GM23338 (cell line): ENCODE data around the gene STARD8. TPM values are rescaled to one million over a fixed set of nuclear protein-coding genes. Genes with fewer than 3 reads are reported as not detected.

Experiments used
- ATAC-seq: fragments of 200-7000 bp; cut with Tn5 transposase; 3 replicates; pipeline ENCODE4 v1.9.1; 2020
- DNase-seq: peaks from one replicate; pipeline ENCODE4 v3.0.0-alpha.2; 2015; ENCODE audit warnings: low spot score
- H2AFZ ChIP-seq: fragments of 200-600 bp; sonication (generic); 2 replicates; pipeline ENCODE4 v1.8.0; 2016; ENCODE audit warnings: antibody characterized with exemption, mild to moderate bottlenecking, moderate library complexity
- H3F3A ChIP-seq: fragments of 200-600 bp; sonication (generic); replicated peaks from 2 replicates; pipeline ENCODE4 v1.8.0; 2017; ENCODE audit warnings: antibody characterized with exemption, mixed run types, low read depth
- H3K27ac ChIP-seq: fragments of 200-600 bp; sonication (generic); 2 replicates; pipeline ENCODE4 v1.6.1; 2016; ENCODE audit warnings: low read depth
- H3K27me3 ChIP-seq: fragments of 200-600 bp; sonication (generic); 2 replicates; pipeline ENCODE4 v1.8.0; 2016; ENCODE audit warnings: mild to moderate bottlenecking, mixed run types, moderate library complexity; ENCODE audit not compliant: insufficient read depth
- H3K36me3 ChIP-seq: fragments of 200-600 bp; sonication (generic); 2 replicates; pipeline ENCODE4 v1.8.0; 2016; ENCODE audit warnings: mild to moderate bottlenecking; ENCODE audit not compliant: insufficient read depth
- H3K4me1 ChIP-seq: fragments of 200-600 bp; sonication (generic); 2 replicates; pipeline ENCODE4 v1.8.0; 2016; ENCODE audit warnings: mild to moderate bottlenecking, moderate library complexity; ENCODE audit not compliant: insufficient read depth
- H3K4me2 ChIP-seq: fragments of 200-600 bp; sonication (generic); 2 replicates; pipeline ENCODE4 v1.7.1; 2017; ENCODE audit warnings: mixed run types
- H3K4me3 ChIP-seq: fragments of 200-600 bp; sonication (generic); 2 replicates; pipeline ENCODE4 v1.6.1; 2016; ENCODE audit warnings: mixed run types
- H3K79me2 ChIP-seq: fragments of 200-600 bp; sonication (generic); replicated peaks from 2 replicates; pipeline ENCODE4 v1.8.0; 2017; ENCODE audit warnings: mild to moderate bottlenecking; ENCODE audit not compliant: insufficient read depth
- H3K9me2 ChIP-seq: fragments of 200-600 bp; sonication (generic); 2 replicates; pipeline ENCODE4 v1.8.0; 2017; ENCODE audit not compliant: insufficient read depth
- H4K20me1 ChIP-seq: fragments of 200-600 bp; sonication (generic); replicated peaks from 2 replicates; pipeline ENCODE4 v1.8.0; 2017; ENCODE audit warnings: mild to moderate bottlenecking; ENCODE audit not compliant: insufficient read depth
- H3K27ac Mint-ChIP-seq: 2 replicates; pipeline ENCODE4 v1.8.0; 2020; ENCODE audit warnings: inconsistent platforms, mild to moderate bottlenecking, moderate library complexity, mixed read lengths
- H3K27me3 Mint-ChIP-seq: 3 replicates; pipeline ENCODE4 v1.8.0; 2022; ENCODE audit warnings: low read depth, mild to moderate bottlenecking, moderate library complexity, mixed read lengths, inconsistent platforms; ENCODE audit not compliant: insufficient read depth, poor library complexity
- H3K36me3 Mint-ChIP-seq: 3 replicates; pipeline ENCODE4 v1.8.0; 2021; ENCODE audit warnings: low read depth, mild to moderate bottlenecking, inconsistent platforms, moderate library complexity, mixed read lengths
- H3K4me1 Mint-ChIP-seq: 3 replicates; pipeline ENCODE4 v1.8.0; 2020; ENCODE audit warnings: mild to moderate bottlenecking, inconsistent platforms, mixed read lengths
- H3K4me3 Mint-ChIP-seq: 3 replicates; pipeline ENCODE4 v1.8.0; 2021; ENCODE audit warnings: moderate library complexity, mild to moderate bottlenecking, inconsistent platforms, mixed read lengths
- H3K9me3 Mint-ChIP-seq: 3 replicates; pipeline ENCODE4 v1.8.0; 2020; ENCODE audit warnings: moderate library complexity, mild to moderate bottlenecking, inconsistent platforms, mixed read lengths
- CREB1 ChIP-seq: fragments of 250-450 bp; sonication (Bioruptor Pico); IDR thresholded peaks from 2 replicates; pipeline ENCODE4 v1.5.0; 2020; ENCODE audit warnings: low read depth, mild to moderate bottlenecking, moderate library complexity
- CTCF ChIP-seq, 2 experiments: fragments of 200-600 bp in 1 of 2; sonication (generic) in 1 of 2; conservative IDR thresholded peaks; 2 replicates each; pipeline versions ENCODE4 v1.5.1 to v1.6.1; 2016 to 2017; ENCODE audit warnings: antibody characterized with exemption in 2 of 2, low read depth in 2 of 2, mild to moderate bottlenecking in 2 of 2, moderate library complexity in 1 of 2
- EZH2 ChIP-seq: fragments of 200-600 bp; sonication (generic); IDR thresholded peaks from one replicate; pipeline ENCODE4 v1.8.0; 2017; ENCODE audit warnings: antibody characterized with exemption, mild to moderate bottlenecking, low read depth; ENCODE audit not compliant: unreplicated experiment
- EZH2phosphoT487 ChIP-seq: fragments of 200-600 bp; sonication (generic); IDR thresholded peaks from one replicate; pipeline ENCODE4 v1.8.1; 2018; ENCODE audit warnings: antibody characterized with exemption; ENCODE audit not compliant: unreplicated experiment
- JUNB ChIP-seq: IDR thresholded peaks from one replicate; pipeline ENCODE4 v1.6.1; 2016; ENCODE audit warnings: antibody characterized with exemption; ENCODE audit not compliant: unreplicated experiment
- POLR2AphosphoS5 ChIP-seq: IDR thresholded peaks from 2 replicates; pipeline ENCODE4 v1.6.1; 2016; ENCODE audit warnings: antibody characterized with exemption, low read depth
- REST ChIP-seq: IDR thresholded peaks from one replicate; pipeline ENCODE4 v1.6.1; 2018; ENCODE audit warnings: antibody characterized with exemption; ENCODE audit not compliant: unreplicated experiment
- STAT1 ChIP-seq: IDR thresholded peaks from one replicate; pipeline ENCODE4 v1.6.1; 2016; ENCODE audit warnings: antibody characterized with exemption; ENCODE audit not compliant: unreplicated experiment
- ZNF114 ChIP-seq: fragments of 250-450 bp; sonication (Bioruptor Pico); IDR thresholded peaks from 2 replicates; pipeline ENCODE4 v1.5.0; 2020; ENCODE audit warnings: mild to moderate bottlenecking, moderate library complexity
- ZNF331 ChIP-seq: fragments of 250-450 bp; sonication (Bioruptor Pico); IDR thresholded peaks from 2 replicates; pipeline ENCODE4 v1.5.0; 2020; ENCODE audit warnings: low read depth, mild to moderate bottlenecking, moderate library complexity
- ZNF462 ChIP-seq: fragments of 250-450 bp; sonication (Bioruptor Pico); IDR thresholded peaks from 2 replicates; pipeline ENCODE4 v1.5.0; 2020; ENCODE audit warnings: mild to moderate bottlenecking, moderate library complexity
- polyA plus RNA-seq: library from polyadenylated mRNA; unstranded; fragments of >200 nt; fragmentation: Nextera tagmentation; extraction: Ambion mirVana; gene quantifications from 2 replicates; pipeline ENCODE4 v1.2.1, GENCODE V29; 2016
- total RNA-seq: library from RNA; depleted of rRNA; stranded (reverse); fragments of >200 nt; shearing (Covaris generic); gene quantifications from 2 replicates; pipeline ENCODE4 v1.2.3, GENCODE V29; 2014

Gene STARD8
- total and polyA plus RNA-seq, 2 experiments from 2014 or later = 0.74 to 5.6 TPM

- no peaks in the 10 kb centered on the region for H3K9me2 ChIP-seq
- H3K4me2 ChIP-seq = no peak overlapping the region
- DNase-seq = no peak
- H3K79me2 ChIP-seq = no peaks in the 10 kb centered on the region
- Mint-ChIP-seq H3K27me3 (no peaks in the 10 kb centered on the region), H3K4me3 (no peak overlapping the region), H3K9me3 (no peaks in the 10 kb centered on the region), H3K27ac (no peak overlapping the region), H3K4me1 (no peaks in the 10 kb centered on the region), H3K36me3 (no peaks in the 10 kb centered on the region)
- H2AFZ ChIP-seq = no peak overlapping the region
- TF ChIP-seq STAT1 = no peak
- no peak for TF ChIP-seq REST
- no peak for TF ChIP-seq JUNB
- TF ChIP-seq ZNF331 = no peak
- no peak for TF ChIP-seq POLR2AphosphoS5
- TF ChIP-seq CREB1 (CRISPR knock-in tag) = no peak
- no peak for TF ChIP-seq ZNF462 (CRISPR knock-in tag)
- no peak for TF ChIP-seq CTCF (conservative IDR thresholded peaks at IDR 0.05; ENCODE audit: low read depth in 2 of 2)
- TF ChIP-seq EZH2phosphoT487 = no peak
- TF ChIP-seq ZNF114 (CRISPR knock-in tag) = no peak
- no peak for TF ChIP-seq EZH2
- H3K4me1 ChIP-seq = no peaks in the 10 kb centered on the region
- ATAC-seq = no peak
- no peak overlapping the region for H3K4me3 ChIP-seq
- no peaks in the 10 kb centered on the region for H4K20me1 ChIP-seq
- H3K27ac ChIP-seq = no peak overlapping the region
- H3K27me3 ChIP-seq = no peaks in the 10 kb centered on the region
- H3K36me3 ChIP-seq = no peaks in the 10 kb centered on the region
- no peaks in the 10 kb centered on the region for H3F3A ChIP-seq
Observed at GRCh38 chrX:68762766-68763165, 115.3 kb downstream of the STARD8 start.
